HG02588 (cell line): Measurements from ENCODE around the gene AMER3.

Source experiments
- ATAC-seq: cut with Tn5 transposase; IDR thresholded peaks from one replicate; pipeline ENCODE4 v1.9.1; 2021; ENCODE audit warnings: mild to moderate bottlenecking, moderate library complexity; ENCODE audit not compliant: unreplicated experiment

Gene AMER3

GRCh38 chr2:130754811-130755210 lies 529 bp upstream of the AMER3 start:
- no peak for ATAC-seq

- ATAC-seq, result no peak
Measured at GRCh38 chr2:130756053-130756873, 923 bp downstream of the AMER3 start.

GRCh38 chr2:130756874-130757668 lies 1.7 kb downstream of the AMER3 start:
- no peak for ATAC-seq

GRCh38 chr2:130759906-130760753 lies 4.8 kb downstream of the AMER3 start:
- ATAC-seq, result no peak

- no peak for ATAC-seq
Measured at GRCh38 chr2:130760754-130761751, 5.7 kb downstream of the AMER3 start.

GRCh38 chr2:130762031-130762909 lies 6.9 kb downstream of the AMER3 start:
- ATAC-seq, result no peak

GRCh38 chr2:130762910-130763385 lies 7.6 kb downstream of the AMER3 start:
- no peak for ATAC-seq

- ATAC-seq, result no peak
Measured at GRCh38 chr2:130763405-130763804, 8.1 kb downstream of the AMER3 start.

GRCh38 chr2:130764035-130764820 lies 8.9 kb downstream of the AMER3 start:
- ATAC-seq, result no peak

GRCh38 chr2:130764821-130765115 lies 9.4 kb downstream of the AMER3 start:
- ATAC-seq, result no peak

- ATAC-seq, result no peak
Measured at GRCh38 chr2:130765464-130765863, 10.1 kb downstream of the AMER3 start.

- no peak for ATAC-seq
Measured at GRCh38 chr2:130766037-130766436, 10.7 kb downstream of the AMER3 start.

- ATAC-seq, result no peak
Measured at GRCh38 chr2:130766711-130767407, 11.5 kb downstream of the AMER3 start.

- ATAC-seq, result no peak
Measured at GRCh38 chr2:130767408-130767775, 12.1 kb downstream of the AMER3 start.

GRCh38 chr2:130768191-130768855 lies 13.0 kb downstream of the AMER3 start:
- no peak for ATAC-seq

- ATAC-seq, result no peak
Measured at GRCh38 chr2:130769343-130769907, 14.1 kb downstream of the AMER3 start.

- no peak for ATAC-seq
Measured at GRCh38 chr2:130776550-130776949, 21.2 kb downstream of the AMER3 start.
